Measurements from ENCODE around the gene VCL.
A peak's percentile ranks its signal among the peaks of the same experiment; 100 is the strongest.

Gene VCL

DNA sequence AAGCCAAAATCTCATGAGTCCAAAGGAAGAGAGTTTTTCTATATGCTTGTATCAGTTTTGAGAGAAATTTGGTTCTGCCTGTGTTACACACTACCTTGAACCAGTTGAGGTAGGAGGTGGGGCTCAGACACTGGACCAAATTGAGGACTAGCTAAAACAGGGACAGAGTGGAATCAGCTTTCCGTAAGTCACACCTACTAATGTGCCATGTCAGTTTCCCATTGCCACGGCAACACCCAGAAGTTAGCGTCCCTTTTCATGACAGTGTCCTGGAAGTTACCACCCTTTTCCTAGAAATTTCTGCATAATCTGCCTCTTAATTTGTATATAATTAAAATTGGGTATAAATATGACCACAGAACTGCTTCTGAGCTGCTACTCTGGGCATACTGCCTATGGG lies 162.1 kb downstream of the VCL start:
- Histone ChIP-seq H3K9me3 (ENCODE audit: control insufficient read depth, low read length) (no peaks in the 10 kb centered on the region), H3K4me3 (ENCODE audit: insufficient read depth in 1 of 2, low read depth in 1 of 2, low read length in 2 of 2) (no peak overlapping the region), H3K4me1 (ENCODE audit: control insufficient read depth, insufficient read depth, low read depth, low read length) (no peaks in the 10 kb centered on the region), H2BK120ac (ENCODE audit: low read depth, low read length) (no peak overlapping the region), H3K23ac (ENCODE audit: low read length in 2 of 2) (no peak overlapping the region), H4K91ac (ENCODE audit: low read length) (no peak overlapping the region), H3K36me3 (ENCODE audit: control insufficient read depth in 1 of 2, insufficient read depth in 2 of 2, low read depth in 1 of 2, low read length in 2 of 2) (no peaks in the 10 kb centered on the region), H2BK15ac (ENCODE audit: low read depth, poor library complexity, severe bottlenecking) (no peak overlapping the region), H3K79me1 (replicated peaks; ENCODE audit: low read length, poor library complexity, severe bottlenecking) (peaks cover 19% of the 10 kb centered on the region), H3K18ac (ENCODE audit: low read depth in 1 of 2, low read length in 2 of 2) (no peak overlapping the region), H3K27me3 (ENCODE audit: control insufficient read depth in 1 of 2, insufficient read depth in 1 of 2, low read length in 2 of 2) (no peaks in the 10 kb centered on the region), H3K4ac (ENCODE audit: low read depth in 1 of 2, low read length in 2 of 2) (no peak overlapping the region), H2AK5ac (ENCODE audit: low read length, severe bottlenecking) (no peak overlapping the region), H3K27ac (ENCODE audit: low read length, poor library complexity, severe bottlenecking) (no peak overlapping the region), H3K9ac (ENCODE audit: low read length) (no peak overlapping the region), H2AFZ (ENCODE audit: low read depth, low read length) (no peak overlapping the region), H3K4me2 (ENCODE audit: low read length, poor library complexity, severe bottlenecking) (no peak overlapping the region), H2BK5ac (ENCODE audit: low read depth, low read length, poor library complexity, severe bottlenecking) (no peak overlapping the region), H4K8ac (ENCODE audit: low read length) (no peak overlapping the region), H2BK12ac (ENCODE audit: low read length in 2 of 2) (no peak overlapping the region), H3K14ac (ENCODE audit: low read length in 2 of 2) (no peak overlapping the region)
- WGBS, result 100% methylated on average over 1 of the region's 3 CpGs
- no peak for DNase-seq

DNA sequence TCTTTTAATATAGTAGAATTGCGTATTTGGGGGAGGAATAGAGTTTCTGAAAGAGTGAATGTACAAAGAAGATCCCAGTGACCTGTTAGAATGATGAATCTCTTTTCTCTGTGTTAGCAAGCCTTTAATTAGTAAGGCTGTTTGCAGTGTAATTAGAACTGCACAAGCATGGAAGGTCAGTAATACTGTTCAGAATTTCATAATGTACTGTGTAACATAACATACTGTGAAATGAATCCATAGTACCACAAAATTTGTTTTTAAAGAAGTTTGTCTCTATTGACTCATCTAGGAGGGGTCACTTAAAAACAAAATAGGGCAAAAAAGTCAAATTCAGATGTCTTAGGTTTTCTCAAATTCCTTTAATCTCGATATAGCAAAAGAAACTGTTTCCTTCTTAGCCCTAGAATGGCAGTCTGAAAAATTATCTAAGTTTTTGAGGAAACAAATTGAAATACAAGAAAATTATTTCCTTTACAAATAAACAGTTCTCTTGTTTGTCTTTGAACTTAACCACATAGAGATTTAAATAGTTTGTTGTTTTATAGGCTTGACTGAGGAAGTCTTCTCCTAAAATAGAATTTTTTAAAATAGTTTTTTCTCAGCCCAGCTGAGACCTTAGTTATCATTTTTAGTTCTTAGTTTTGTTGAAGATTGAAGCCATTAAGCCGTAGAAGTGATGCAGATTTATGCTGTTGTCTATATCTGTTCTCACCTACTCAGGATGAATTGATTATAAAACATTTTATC lies 165.6 kb downstream of the VCL start:
- Histone ChIP-seq H3K4me2 (ENCODE audit: low read length, poor library complexity, severe bottlenecking) (no peak overlapping the region), H3K9me3 (ENCODE audit: control insufficient read depth, low read length) (no peaks in the 10 kb centered on the region), H3K36me3 (ENCODE audit: control insufficient read depth in 1 of 2, insufficient read depth in 2 of 2, low read depth in 1 of 2, low read length in 2 of 2) (no peaks in the 10 kb centered on the region), H3K23ac (ENCODE audit: low read length in 2 of 2) (no peak overlapping the region), H2BK120ac (ENCODE audit: low read depth, low read length) (no peak overlapping the region), H3K4me3 (ENCODE audit: insufficient read depth in 1 of 2, low read depth in 1 of 2, low read length in 2 of 2) (no peak overlapping the region), H2AFZ (ENCODE audit: low read depth, low read length) (no peak overlapping the region), H2BK15ac (ENCODE audit: low read depth, poor library complexity, severe bottlenecking) (no peak overlapping the region), H4K91ac (ENCODE audit: low read length) (no peak overlapping the region), H4K8ac (ENCODE audit: low read length) (no peak overlapping the region), H3K79me1 (replicated peaks; ENCODE audit: low read length, poor library complexity, severe bottlenecking) (peaks cover 13% of the 10 kb centered on the region), H3K18ac (ENCODE audit: low read depth in 1 of 2, low read length in 2 of 2) (no peak overlapping the region), H3K27me3 (ENCODE audit: control insufficient read depth in 1 of 2, insufficient read depth in 1 of 2, low read length in 2 of 2) (no peaks in the 10 kb centered on the region), H3K9ac (ENCODE audit: low read length) (no peak overlapping the region), H2AK5ac (ENCODE audit: low read length, severe bottlenecking) (no peak overlapping the region), H2BK5ac (ENCODE audit: low read depth, low read length, poor library complexity, severe bottlenecking) (no peak overlapping the region), H3K4me1 (ENCODE audit: control insufficient read depth, insufficient read depth, low read depth, low read length) (peaks cover 2% of the 10 kb centered on the region), H3K14ac (ENCODE audit: low read length in 2 of 2) (no peak overlapping the region), H3K4ac (ENCODE audit: low read depth in 1 of 2, low read length in 2 of 2) (no peak overlapping the region), H3K27ac (ENCODE audit: low read length, poor library complexity, severe bottlenecking) (no peak overlapping the region), H2BK12ac (ENCODE audit: low read length in 2 of 2) (no peak overlapping the region)
- DNase-seq, result no peak
- WGBS, result 100% methylated on average over 1 of the region's 3 CpGs

DNA sequence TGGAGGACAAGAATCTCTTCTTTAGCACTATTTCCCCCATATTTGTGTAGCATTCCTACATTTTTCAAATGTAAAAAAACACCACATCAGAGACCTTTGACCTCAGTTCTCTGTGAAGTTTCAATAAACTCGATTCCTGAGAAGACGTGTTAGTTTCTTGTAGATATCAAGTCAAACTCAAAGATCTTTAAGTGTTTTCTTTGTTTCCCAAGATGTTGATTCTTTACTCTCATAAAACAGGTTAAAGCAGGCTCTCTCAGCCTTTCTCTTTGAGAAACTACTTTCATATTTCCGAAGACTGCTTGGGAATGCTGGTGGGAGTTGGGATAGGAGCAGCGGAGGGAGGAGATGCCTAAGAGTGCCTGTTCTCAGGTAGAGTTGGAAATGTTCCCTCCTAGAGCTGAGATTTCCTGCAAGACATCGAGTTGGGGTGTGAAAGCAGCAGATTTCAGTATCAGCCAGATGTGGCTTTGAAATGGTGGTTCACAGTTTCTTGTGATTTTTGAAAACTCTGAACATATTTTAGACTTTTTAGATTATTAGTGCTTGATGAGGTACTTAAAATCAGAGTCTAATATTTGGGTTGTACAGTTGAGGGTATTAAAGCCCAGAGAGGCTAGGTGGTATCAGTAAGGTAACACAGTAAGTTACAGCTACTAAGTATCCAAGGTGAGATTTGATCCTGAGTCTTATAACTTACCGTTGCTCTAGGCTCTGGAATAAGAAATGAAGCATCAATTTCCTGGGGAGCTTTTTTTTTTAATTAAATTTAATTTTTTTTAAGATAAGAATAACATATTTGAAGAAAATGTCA lies 167.0 kb downstream of the VCL start:
- H3K23ac ChIP-seq (ENCODE audit: low read length in 2 of 2), result no peak overlapping the region
- DNase-seq, result peak; percentile 30
- no peaks in the 10 kb centered on the region for H3K9me3 ChIP-seq (ENCODE audit: control insufficient read depth, low read length)
- H3K27ac ChIP-seq (ENCODE audit: low read length, poor library complexity, severe bottlenecking), result peak overlapping the region; percentile 0
- H3K36me3 ChIP-seq (ENCODE audit: control insufficient read depth in 1 of 2, insufficient read depth in 2 of 2, low read depth in 1 of 2, low read length in 2 of 2), result no peaks in the 10 kb centered on the region
- no peak overlapping the region for H2AK5ac ChIP-seq (ENCODE audit: low read length, severe bottlenecking)
- H3K14ac ChIP-seq (ENCODE audit: low read length in 2 of 2), result no peak overlapping the region
- H3K79me1 ChIP-seq (replicated peaks; ENCODE audit: low read length, poor library complexity, severe bottlenecking), result peaks cover 17% of the 10 kb centered on the region
- no peak overlapping the region for H3K18ac ChIP-seq (ENCODE audit: low read depth in 1 of 2, low read length in 2 of 2)
- no peak overlapping the region for H4K91ac ChIP-seq (ENCODE audit: low read length)
- H3K4me2 ChIP-seq (ENCODE audit: low read length, poor library complexity, severe bottlenecking), result no peak overlapping the region
- no peak overlapping the region for H2BK120ac ChIP-seq (ENCODE audit: low read depth, low read length)
- no peak overlapping the region for H2BK5ac ChIP-seq (ENCODE audit: low read depth, low read length, poor library complexity, severe bottlenecking)
- peaks cover 2% of the 10 kb centered on the region for H3K4me1 ChIP-seq (ENCODE audit: control insufficient read depth, insufficient read depth, low read depth, low read length)
- no peak overlapping the region for H3K4me3 ChIP-seq (ENCODE audit: insufficient read depth in 1 of 2, low read depth in 1 of 2, low read length in 2 of 2)
- whole genome bisulfite sequencing, result 59% methylated on average over 3 of the region's 6 CpGs
- H3K9ac ChIP-seq (ENCODE audit: low read length), result no peak overlapping the region
- H2AFZ ChIP-seq (ENCODE audit: low read depth, low read length), result no peak overlapping the region
- H2BK12ac ChIP-seq (ENCODE audit: low read length in 2 of 2), result no peak overlapping the region
- H2BK15ac ChIP-seq (ENCODE audit: low read depth, poor library complexity, severe bottlenecking), result no peak overlapping the region
- H3K4ac ChIP-seq (ENCODE audit: low read depth in 1 of 2, low read length in 2 of 2), result no peak overlapping the region
- no peaks in the 10 kb centered on the region for H3K27me3 ChIP-seq (ENCODE audit: control insufficient read depth in 1 of 2, insufficient read depth in 1 of 2, low read length in 2 of 2)
- H4K8ac ChIP-seq (ENCODE audit: low read length), result no peak overlapping the region

DNA sequence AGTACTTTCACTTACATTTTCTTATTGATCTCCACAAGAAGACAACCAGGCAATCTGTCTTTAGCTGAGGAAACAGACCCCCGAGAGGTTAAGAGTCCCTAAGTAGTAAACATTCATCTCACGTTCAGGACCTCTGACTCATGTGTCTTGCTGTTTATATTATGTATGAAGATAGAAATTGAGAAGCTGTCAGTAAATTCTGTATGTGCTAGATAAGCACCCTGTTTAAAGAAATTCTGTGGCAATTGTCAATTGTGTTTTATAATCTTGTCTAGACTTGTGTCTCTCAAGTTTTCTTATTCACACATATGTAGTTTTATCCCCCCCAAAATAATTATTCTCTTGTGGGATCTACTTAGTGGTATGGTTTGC lies 167.6 kb downstream of the VCL start:
- Histone ChIP-seq H3K36me3 (ENCODE audit: control insufficient read depth in 1 of 2, insufficient read depth in 2 of 2, low read depth in 1 of 2, low read length in 2 of 2) (no peaks in the 10 kb centered on the region), H3K23ac (ENCODE audit: low read length in 2 of 2) (no peak overlapping the region), H3K9me3 (ENCODE audit: control insufficient read depth, low read length) (no peaks in the 10 kb centered on the region), H2BK5ac (ENCODE audit: low read depth, low read length, poor library complexity, severe bottlenecking) (no peak overlapping the region), H2AK5ac (ENCODE audit: low read length, severe bottlenecking) (no peak overlapping the region), H3K14ac (ENCODE audit: low read length in 2 of 2) (no peak overlapping the region), H3K4me3 (ENCODE audit: insufficient read depth in 1 of 2, low read depth in 1 of 2, low read length in 2 of 2) (no peak overlapping the region), H3K27me3 (ENCODE audit: control insufficient read depth in 1 of 2, insufficient read depth in 1 of 2, low read length in 2 of 2) (no peaks in the 10 kb centered on the region), H2BK12ac (ENCODE audit: low read length in 2 of 2) (no peak overlapping the region), H3K27ac (ENCODE audit: low read length, poor library complexity, severe bottlenecking) (no peak overlapping the region), H4K91ac (ENCODE audit: low read length) (no peak overlapping the region), H4K8ac (ENCODE audit: low read length) (no peak overlapping the region), H3K4me2 (ENCODE audit: low read length, poor library complexity, severe bottlenecking) (no peak overlapping the region), H3K9ac (ENCODE audit: low read length) (no peak overlapping the region), H3K18ac (ENCODE audit: low read depth in 1 of 2, low read length in 2 of 2) (no peak overlapping the region), H3K4ac (ENCODE audit: low read depth in 1 of 2, low read length in 2 of 2) (no peak overlapping the region), H3K4me1 (ENCODE audit: control insufficient read depth, insufficient read depth, low read depth, low read length) (peaks cover 2% of the 10 kb centered on the region), H2BK15ac (ENCODE audit: low read depth, poor library complexity, severe bottlenecking) (no peak overlapping the region), H2AFZ (ENCODE audit: low read depth, low read length) (no peak overlapping the region), H2BK120ac (ENCODE audit: low read depth, low read length) (no peak overlapping the region), H3K79me1 (replicated peaks; ENCODE audit: low read length, poor library complexity, severe bottlenecking) (peaks cover 14% of the 10 kb centered on the region)
- peak; percentile 76 for DNase-seq
- 0% methylated on average over 2 of the region's 2 CpGs for WGBS

Data from mesenchymal stem cell (in vitro differentiated cells and primary cell).